H9 (cell line): Measurements from ENCODE around the gene NEK6. TPM values are rescaled to one million over a fixed set of nuclear protein-coding genes. Genes with fewer than 3 reads are reported as not detected.

ENCODE experiments used
- DNase-seq: peaks from one replicate; pipeline ENCODE4 v3.0.0-alpha.2; 2017
- H2AFZ ChIP-seq: one replicate; pipeline ENCODE4 v1.6.1; 2013; ENCODE audit warnings: mild to moderate bottlenecking, low read length, control low read depth, moderate library complexity
- H2AK5ac ChIP-seq: 2 replicates; pipeline ENCODE4 v1.6.1; 2013; ENCODE audit warnings: low read length, control low read depth, mixed read lengths; ENCODE audit not compliant: insufficient read length
- H2BK120ac ChIP-seq: one replicate; pipeline ENCODE4 v1.6.1; 2013; ENCODE audit warnings: low read depth, mild to moderate bottlenecking, low read length, control low read depth, inconsistent platforms; ENCODE audit not compliant: poor library complexity, severe bottlenecking
- H2BK12ac ChIP-seq: 2 replicates; pipeline ENCODE4 v1.6.1; 2013; ENCODE audit warnings: low read length, control low read depth, mixed read lengths, low read depth; ENCODE audit not compliant: insufficient read length
- H2BK15ac ChIP-seq: 2 replicates; pipeline ENCODE4 v1.6.1; 2013; ENCODE audit warnings: low read depth, low read length, control low read depth
- H2BK20ac ChIP-seq: one replicate; pipeline ENCODE4 v1.6.1; 2013; ENCODE audit warnings: low read depth, mild to moderate bottlenecking, low read length, control low read depth, inconsistent platforms; ENCODE audit not compliant: poor library complexity, severe bottlenecking
- H2BK5ac ChIP-seq: 2 replicates; pipeline ENCODE4 v1.6.1; 2013; ENCODE audit warnings: low read length, control low read depth, mixed read lengths; ENCODE audit not compliant: insufficient read length
- H3K14ac ChIP-seq: 2 replicates; pipeline ENCODE4 v1.6.1; 2013; ENCODE audit warnings: low read length, control low read depth; ENCODE audit not compliant: insufficient read depth
- H3K18ac ChIP-seq: 2 replicates; pipeline ENCODE4 v1.6.1; 2013; ENCODE audit warnings: low read depth, mild to moderate bottlenecking, mixed read lengths, low read length, control low read depth; ENCODE audit not compliant: insufficient read length
- H3K23ac ChIP-seq: 2 replicates; pipeline ENCODE4 v1.6.1; 2013; ENCODE audit warnings: low read length, control low read depth, mixed read lengths, low read depth; ENCODE audit not compliant: insufficient read length
- H3K23me2 ChIP-seq: 2 replicates; pipeline ENCODE4 v1.6.1; 2013; ENCODE audit warnings: low read depth, mild to moderate bottlenecking, mixed read lengths, low read length, control low read depth; ENCODE audit not compliant: insufficient read length, poor library complexity, severe bottlenecking
- H3K27ac ChIP-seq: 2 replicates; pipeline ENCODE4 v1.5.1; 2013; ENCODE audit warnings: low read length, control low read depth, mixed read lengths, low read depth; ENCODE audit not compliant: insufficient read length
- H3K27me3 ChIP-seq: 2 replicates; pipeline ENCODE4 v1.6.1; 2013; ENCODE audit warnings: low read length, control low read depth, inconsistent platforms; ENCODE audit not compliant: insufficient read depth
- H3K4ac ChIP-seq: 2 replicates; pipeline ENCODE4 v1.6.1; 2013; ENCODE audit warnings: low read depth, mild to moderate bottlenecking, control low read depth, inconsistent platforms, low read length, moderate library complexity
- H3K4me1 ChIP-seq: 2 replicates; pipeline ENCODE4 v1.6.1; 2013; ENCODE audit warnings: low read length, control low read depth, inconsistent platforms; ENCODE audit not compliant: insufficient read depth
- H3K4me2 ChIP-seq: 2 replicates; pipeline ENCODE4 v1.6.1; 2013; ENCODE audit warnings: low read length, control low read depth, mixed read lengths; ENCODE audit not compliant: insufficient read length, insufficient read depth
- H3K56ac ChIP-seq: 2 replicates; pipeline ENCODE4 v1.6.1; 2013; ENCODE audit warnings: low read depth, mild to moderate bottlenecking, mixed read lengths, low read length, control low read depth; ENCODE audit not compliant: insufficient read length
- H3K79me1 ChIP-seq: 2 replicates; pipeline ENCODE4 v1.6.1; 2013; ENCODE audit warnings: low read depth, mild to moderate bottlenecking, moderate library complexity, low read length, control low read depth, inconsistent platforms; ENCODE audit not compliant: insufficient read depth, poor library complexity, severe bottlenecking
- H3K79me2 ChIP-seq: 2 replicates; pipeline ENCODE4 v1.6.1; 2013; ENCODE audit warnings: low read length, control low read depth, inconsistent platforms; ENCODE audit not compliant: insufficient read depth
- H3K9ac ChIP-seq: 2 replicates; pipeline ENCODE4 v1.6.1; 2013; ENCODE audit warnings: low read length, control low read depth, mixed read lengths; ENCODE audit not compliant: insufficient read length; ENCODE audit errors: extremely low read depth
- H3K9me3 ChIP-seq: one replicate; pipeline ENCODE4 v1.6.1; 2013; ENCODE audit warnings: low read depth, low read length, inconsistent platforms; ENCODE audit not compliant: control insufficient read depth
- H3T11ph ChIP-seq: one replicate; pipeline ENCODE4 v1.6.1; 2013; ENCODE audit warnings: mild to moderate bottlenecking, low read length, control low read depth, inconsistent platforms
- H4K20me1 ChIP-seq: one replicate; pipeline ENCODE4 v1.6.1; 2013; ENCODE audit not compliant: control insufficient read depth, insufficient read length, insufficient read depth
- H4K5ac ChIP-seq: 2 replicates; pipeline ENCODE4 v1.6.1; 2013; ENCODE audit warnings: low read depth, mild to moderate bottlenecking, mixed read lengths, low read length, control low read depth; ENCODE audit not compliant: insufficient read length
- H4K8ac ChIP-seq: replicated peaks from 2 replicates; pipeline ENCODE4 v1.6.1; 2013; ENCODE audit warnings: low read length, control low read depth, mixed read lengths, low read depth; ENCODE audit not compliant: insufficient read length
- H4K91ac ChIP-seq: 2 replicates; pipeline ENCODE4 v1.6.1; 2013; ENCODE audit warnings: low read depth, mild to moderate bottlenecking, moderate library complexity, mixed read lengths, low read length, control low read depth; ENCODE audit not compliant: insufficient read length
- H3K27ac Mint-ChIP-seq, 3 experiments: 2 replicates in 2 of 3; 3 replicates in 1 of 3; pipeline ENCODE4 v1.8.0; 2020 to 2021; ENCODE audit warnings: mixed read lengths in 3 of 3, mild to moderate bottlenecking in 1 of 3, moderate library complexity in 1 of 3
- H3K27me3 Mint-ChIP-seq: 2 replicates; pipeline ENCODE4 v1.8.0; 2021; ENCODE audit warnings: low read depth, mild to moderate bottlenecking, moderate library complexity, mixed read lengths
- H3K36me3 Mint-ChIP-seq, 3 experiments: 2 replicates in 2 of 3; 3 replicates in 1 of 3; pipeline ENCODE4 v1.8.0; 2020 to 2021; ENCODE audit warnings: low read depth in 3 of 3, mixed read lengths in 3 of 3; ENCODE audit not compliant: insufficient read depth in 1 of 3
- H3K4me1 Mint-ChIP-seq, 2 experiments: 2 replicates each; pipeline ENCODE4 v1.8.0; 2020; ENCODE audit warnings: mixed read lengths in 2 of 2
- H3K4me3 Mint-ChIP-seq, 2 experiments: 2 replicates in 1 of 2; 3 replicates in 1 of 2; pipeline ENCODE4 v1.8.0; 2020 to 2021; ENCODE audit warnings: mild to moderate bottlenecking in 2 of 2, mixed read lengths in 2 of 2, moderate library complexity in 1 of 2
- H3K9me3 Mint-ChIP-seq, 2 experiments: 2 replicates in 1 of 2; 3 replicates in 1 of 2; pipeline ENCODE4 v1.8.0; 2020; ENCODE audit warnings: mild to moderate bottlenecking in 2 of 2, mixed read lengths in 2 of 2, moderate library complexity in 1 of 2
- CTCF ChIP-seq: fragments of 200-600 bp; sonication (generic); conservative IDR thresholded peaks from 3 replicates; pipeline ENCODE4 v1.8.0; 2021; ENCODE audit warnings: antibody characterized with exemption, mild to moderate bottlenecking
- WGBS: extraction: QIAGEN DNeasy Blood & Tissue Kit; methylation state at CpG from one replicate; pipeline ENCODE4 v1.1.7; 2013; ENCODE audit warnings: missing lambda C conversion rate, low lambda C conversion rate, mixed read lengths; ENCODE audit not compliant: insufficient read length; ENCODE audit errors: extremely low coverage; 5-methylcytosine and 5-hydroxymethylcytosine counted together
- total RNA-seq: library from RNA; stranded (reverse); gene quantifications from 2 replicates; pipeline ENCODE4 v1.2.1, GENCODE V29; 2021

The NEK6 gene
- total RNA-seq, 1 experiment from 2014 or later: 14.3 TPM

GRCh38 chr9:124218987-124219461 is 38.7 kb upstream of the NEK6 start:
- no peak overlapping the region for H2BK15ac ChIP-seq
- no CpG with 5 or more reads among the region's 2 CpGs for WGBS
- Mint-ChIP-seq H3K27ac (no peak overlapping the region), H3K9me3 (no peaks in the 10 kb centered on the region), H3K4me3 (no peak overlapping the region), H3K36me3 (no peaks in the 10 kb centered on the region), H3K4me1 (0 out of 4 replicates have a peak, but pooled peaks cover 0 to 1% of the 10 kb centered on the region in 2 experiments), H3K27me3 (peaks cover 5% of the 10 kb centered on the region)
- no peak overlapping the region for H2BK12ac ChIP-seq
- H2AFZ ChIP-seq: no peak overlapping the region
- no peak overlapping the region for H4K8ac ChIP-seq
- no peak overlapping the region for H3K4me2 ChIP-seq
- H4K20me1 ChIP-seq: no peaks in the 10 kb centered on the region
- no peak for TF ChIP-seq CTCF
- H3K23ac ChIP-seq: no peak overlapping the region
- H3K9me3 ChIP-seq: no peaks in the 10 kb centered on the region
- H4K5ac ChIP-seq: no peak overlapping the region
- no peaks in the 10 kb centered on the region for H3K4me1 ChIP-seq
- no peaks in the 10 kb centered on the region for H3K79me1 ChIP-seq
- no peak for DNase-seq
- H3K4ac ChIP-seq: no peak overlapping the region
- no peak overlapping the region for H3K27ac ChIP-seq
- H3T11ph ChIP-seq: no peak overlapping the region
- H3K79me2 ChIP-seq: no peaks in the 10 kb centered on the region
- no peak overlapping the region for H3K56ac ChIP-seq
- no peak overlapping the region for H3K18ac ChIP-seq
- no peak overlapping the region for H2BK20ac ChIP-seq
- H3K9ac ChIP-seq: no peak overlapping the region
- no peak overlapping the region for H4K91ac ChIP-seq
- no peaks in the 10 kb centered on the region for H3K23me2 ChIP-seq
- no peak overlapping the region for H3K14ac ChIP-seq
- H2AK5ac ChIP-seq: no peak overlapping the region
- no peaks in the 10 kb centered on the region for H3K27me3 ChIP-seq
- no peak overlapping the region for H2BK120ac ChIP-seq
- H2BK5ac ChIP-seq: no peak overlapping the region
